WI38 (cell line): ENCODE data around the gene PPP6R2.

Experiments used
- H3K4me3 ChIP-seq: 2 replicates; pipeline ENCODE4 v1.5.1; 2011; ENCODE audit warnings: low read depth, mild to moderate bottlenecking, control low read depth, low read length
- CTCF ChIP-seq: IDR thresholded peaks from 2 replicates; pipeline ENCODE4 v1.5.1; 2012; ENCODE audit warnings: low read depth, mild to moderate bottlenecking, control low read depth, low read length

PPP6R2 gene

GRCh38 chr22:50303515-50303847 lies 39.6 kb upstream of the PPP6R2 start:
- TF ChIP-seq CTCF = no peak
- no peak overlapping the region for H3K4me3 ChIP-seq

- TF ChIP-seq CTCF = no peak
- H3K4me3 ChIP-seq = peak overlapping the region; percentile 24
Measured at GRCh38 chr22:50303848-50304527, 39.1 kb upstream of the PPP6R2 start.

GRCh38 chr22:50304528-50305392 lies 38.4 kb upstream of the PPP6R2 start:
- no peak for TF ChIP-seq CTCF
- H3K4me3 ChIP-seq = peak overlapping the region; percentile 94

GRCh38 chr22:50305393-50305922 lies 37.7 kb upstream of the PPP6R2 start:
- no peak for TF ChIP-seq CTCF
- peak overlapping the region; percentile 94 for H3K4me3 ChIP-seq

- peak overlapping the region; percentile 94 for H3K4me3 ChIP-seq
- TF ChIP-seq CTCF = no peak
Measured at GRCh38 chr22:50305923-50306566, 37.1 kb upstream of the PPP6R2 start.

GRCh38 chr22:50306753-50307749 lies 36.1 kb upstream of the PPP6R2 start, which contains the start of gene PLXNB2:
Gene PLXNB2, minus strand, starts transcription at chr22:50307646. Its CDS starts 17,062 bp downstream, at chr22:50290584.
- TF ChIP-seq CTCF = no peak
- peak within 1 kb of the TSS; percentile 94 for H3K4me3 ChIP-seq
